Stromal cell of bone marrow (primary cell): Measurements from ENCODE around the gene IST1.

Source experiments
- DNase-seq: peaks from one replicate; pipeline ENCODE4 v3.0.0-alpha.2; 2012; ENCODE audit warnings: low read depth

The IST1 gene

DNA sequence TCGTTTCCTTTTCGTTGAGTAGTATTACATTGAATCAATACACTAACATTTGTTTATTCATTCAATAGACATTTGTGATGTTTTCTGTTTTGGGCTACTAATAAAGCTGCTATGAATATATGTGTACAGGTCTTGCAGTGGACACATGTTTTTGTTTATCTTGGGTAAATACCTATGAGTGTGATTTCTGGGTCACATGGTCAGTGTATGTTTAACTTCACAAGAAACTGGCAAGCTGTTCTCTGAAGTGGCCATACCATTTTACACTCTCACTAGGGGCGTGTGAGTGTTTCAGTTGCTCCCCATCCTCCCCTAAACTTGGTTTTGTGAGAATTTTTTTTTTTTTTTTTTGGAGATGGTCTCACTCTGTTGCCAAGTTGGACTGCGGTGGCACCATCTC lies 69.9 kb downstream of the IST1 start:
- no peak for DNase-seq

DNA sequence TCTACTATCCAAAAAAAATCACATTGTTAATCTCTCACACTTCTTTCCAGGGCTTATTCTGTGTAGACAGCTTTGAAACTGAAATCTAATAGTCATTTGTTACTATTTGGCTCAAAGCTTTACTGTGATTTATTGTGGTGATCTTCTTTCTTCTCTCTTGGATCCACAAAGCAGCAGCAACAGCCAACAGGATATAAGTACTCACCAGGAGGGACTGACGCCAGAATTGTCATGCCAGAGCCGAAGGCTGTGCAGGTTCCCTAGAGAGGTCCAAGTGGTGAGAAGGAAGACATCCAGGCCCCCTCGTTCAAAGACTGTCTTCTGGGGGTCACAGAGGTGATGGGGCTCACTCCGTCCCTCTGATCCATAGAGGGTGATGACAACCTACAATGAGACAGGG lies 71.6 kb downstream of the IST1 start:
- no peak for DNase-seq

DNA sequence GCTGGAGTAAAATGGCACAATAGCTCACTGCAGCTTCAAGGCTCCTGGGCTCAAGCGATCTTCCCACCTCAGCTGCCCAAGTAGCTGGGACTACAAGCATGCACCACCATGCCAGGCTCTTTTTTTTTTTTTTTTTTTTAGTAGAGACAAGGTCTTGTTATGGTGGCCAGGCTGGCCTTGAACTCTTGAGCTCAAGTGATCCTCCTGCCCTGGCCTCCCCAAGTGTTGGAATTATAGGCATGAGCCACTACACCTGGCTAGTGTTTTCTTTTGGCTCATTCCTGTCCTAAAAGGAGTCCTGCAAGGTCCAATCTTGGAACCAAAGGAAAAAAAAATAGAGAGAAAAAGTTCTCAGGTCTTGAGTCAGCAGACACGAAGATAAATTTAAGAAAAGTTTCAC lies 74.0 kb downstream of the IST1 start:
- DNase-seq = no peak

DNA sequence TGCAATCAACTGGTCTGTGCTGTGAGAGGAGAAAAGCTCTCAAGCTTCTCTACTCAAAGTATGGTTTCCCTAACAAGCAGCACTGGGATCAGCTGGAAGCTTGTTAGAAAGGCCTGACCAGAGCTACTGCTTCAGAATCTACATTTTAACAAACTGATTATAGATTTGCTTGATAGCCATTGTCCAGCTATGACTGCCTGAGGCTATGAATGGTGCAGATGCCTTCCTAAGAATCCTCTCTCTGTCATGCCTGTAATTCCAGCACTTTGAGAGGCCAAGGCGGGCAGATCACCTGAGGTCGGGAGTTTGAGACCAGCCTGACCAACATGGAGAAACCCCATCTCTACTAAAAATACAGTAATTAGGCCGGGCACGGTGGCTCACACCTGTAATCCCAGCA lies 76.2 kb downstream of the IST1 start:
- DNase-seq = no peak

DNA sequence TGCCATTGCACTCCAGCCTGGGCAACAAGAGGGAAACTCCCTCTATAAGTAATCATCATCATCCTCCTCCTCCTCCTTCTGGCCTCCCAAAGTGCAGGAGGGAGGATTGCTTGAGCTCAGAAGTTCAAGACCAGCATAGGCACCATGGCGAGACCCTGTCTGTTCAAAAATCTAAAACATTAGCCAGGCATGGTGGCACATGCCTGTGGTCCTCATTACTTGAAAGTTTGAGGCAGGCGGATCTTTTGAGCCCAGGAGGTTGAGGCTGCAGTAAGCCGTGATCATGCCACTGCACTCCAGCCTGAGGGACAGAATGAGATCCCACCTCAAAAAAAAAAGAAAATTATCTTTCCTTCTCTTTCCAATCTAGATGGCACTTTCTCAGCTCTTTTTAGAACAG lies 77.0 kb downstream of the IST1 start:
- DNase-seq = no peak

DNA sequence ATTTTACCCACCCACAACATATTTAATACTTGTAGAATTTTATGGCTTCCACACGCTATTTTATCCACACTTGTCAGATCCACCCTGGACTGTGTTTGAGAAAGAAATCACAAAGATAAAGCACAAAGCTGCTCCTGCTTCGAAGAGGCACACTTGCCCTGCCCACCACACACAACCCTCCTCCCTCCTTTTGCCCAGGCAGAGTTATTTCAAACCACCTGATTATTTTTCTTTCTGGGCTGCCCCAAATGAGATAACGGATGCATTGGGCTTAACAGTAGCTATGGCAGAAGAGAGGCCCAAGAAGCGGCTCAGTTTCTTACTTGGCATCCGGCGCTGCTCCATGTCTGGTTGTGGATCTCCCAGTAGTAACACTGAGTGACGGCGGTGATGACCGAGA lies 77.7 kb downstream of the IST1 start:
- no peak for DNase-seq

DNA sequence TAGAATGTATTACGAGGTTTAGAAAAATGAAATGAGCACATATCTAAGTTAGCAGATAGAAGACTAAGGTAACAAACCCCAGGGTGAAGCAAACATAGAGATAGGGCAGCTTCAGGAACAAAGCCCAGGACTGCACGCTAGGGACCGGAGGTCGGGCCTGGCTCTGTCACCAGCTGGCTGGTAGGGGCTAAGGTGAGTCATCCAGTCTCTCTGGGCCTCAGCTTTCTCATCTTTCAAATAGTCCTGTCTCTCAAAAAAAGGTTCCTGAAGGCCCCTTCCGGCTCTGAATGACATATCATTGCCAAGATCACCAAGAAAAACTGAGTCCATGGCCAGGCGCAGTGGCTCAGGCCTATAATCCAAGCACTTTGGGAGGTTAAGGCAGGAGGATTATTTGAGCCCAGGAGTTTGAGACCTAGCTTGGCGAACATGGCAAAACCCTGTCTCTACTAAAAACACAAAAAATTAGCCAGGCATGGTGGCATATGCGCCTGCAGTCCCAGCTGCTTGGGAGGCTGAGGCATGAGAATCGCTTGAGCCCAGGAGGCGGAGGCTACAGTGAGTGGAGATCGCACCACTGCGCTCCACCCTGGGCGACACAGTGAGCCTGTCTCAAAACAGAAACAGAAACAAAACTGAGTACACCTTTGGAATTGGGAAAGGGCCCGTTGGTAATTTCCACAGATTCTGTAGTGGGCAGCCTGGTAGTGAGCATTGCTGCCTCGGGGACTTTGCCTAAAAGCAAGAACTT lies 78.9 kb downstream of the IST1 start:
- no peak for DNase-seq
